Right ventricle myocardium superior (tissue), 1 donor: Measurements from ENCODE around the gene PRRC1. TPM values are rescaled to one million over a fixed set of nuclear protein-coding genes. Genes with fewer than 3 reads are reported as not detected.
A peak's percentile ranks its signal among the peaks of the same experiment; 100 is the strongest.

Experiments used
- ATAC-seq: fragments of 200-7000 bp; cut with Tn5 transposase; one replicate; pipeline ENCODE4 v1.9.1; 2020; ENCODE audit warnings: mild to moderate bottlenecking; ENCODE audit not compliant: poor library complexity
- DNase-seq: peaks from one replicate; pipeline ENCODE4 v3.0.0-alpha.2; 2020
- intact Hi-C: fragments of 100-400 bp; cut with DNase I; formaldehyde crosslinking; loops from one replicate; pipeline ENCODE4 v1.11.2; 2022
- long read RNA-seq: library from polyadenylated mRNA; unstranded; transcript quantifications from one replicate; pipeline ENCODE4 v2.0.0, GENCODE V29; 2021
- total RNA-seq: library from RNA; stranded (reverse); fragmentation: NEBNext Ultra II Directional; extraction: Animal tissue kit (Norgen Biotek cat#: 25700); gene quantifications from one replicate; pipeline ENCODE4 v1.2.1, GENCODE V29; 2021
- donor health status: DM: no; HTN: yes; CAD: no; lungs with severe emphysema.

PRRC1 gene
- total RNA-seq, result 17.1 TPM
- long read RNA-seq, full-length matches to known transcripts, result 17 of 18 reads
- long read RNA-seq, partial matches to known transcripts, result 0 of 18 reads
- long read RNA-seq, other reads (novel, unspliced or antisense), result 1 of 18 reads

DNA sequence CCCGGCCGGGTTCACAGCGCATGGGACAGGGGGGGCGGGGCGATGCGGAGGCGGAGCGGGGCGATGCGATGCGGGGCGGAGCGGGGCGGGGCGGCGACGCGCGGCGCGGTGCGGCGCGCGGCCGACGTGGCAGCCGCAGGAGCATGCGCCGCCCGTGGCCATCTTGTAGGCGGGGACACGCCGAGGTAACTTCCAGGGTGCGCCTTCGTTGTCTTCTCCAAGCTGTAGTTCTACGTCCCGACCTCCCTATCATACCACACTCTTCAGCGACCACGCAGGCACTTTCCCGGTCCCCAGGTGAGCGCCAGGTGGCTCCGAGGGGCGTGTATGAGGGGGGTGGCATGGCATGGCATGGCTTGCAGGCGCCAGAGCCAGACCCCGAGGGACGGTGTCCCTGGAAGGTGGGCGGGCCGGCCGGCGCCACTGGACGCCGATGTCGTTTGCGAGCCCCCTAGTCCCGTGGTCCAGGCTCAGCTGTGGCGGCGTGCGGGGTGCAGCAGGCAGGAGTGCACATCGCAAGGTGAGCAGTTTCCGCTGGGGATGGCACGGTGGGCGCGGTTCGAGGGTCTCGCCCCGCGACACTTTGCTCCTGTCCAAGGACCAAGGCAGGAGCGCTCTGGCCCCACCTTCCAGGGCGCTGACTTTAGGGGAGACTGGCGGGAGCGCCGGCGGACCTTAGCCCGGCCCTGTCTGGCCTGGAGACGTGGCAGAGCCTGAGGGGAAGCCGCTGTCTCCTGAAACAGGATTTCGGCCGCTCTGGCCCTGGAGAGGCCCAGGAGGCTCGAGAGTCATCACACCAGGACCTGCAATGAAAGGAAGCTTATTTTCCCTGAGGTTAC, at the start of gene PRRC1:
TSS of gene PRRC1 (plus strand) at position 161 of the 839 bp plus-strand sequence. CDS start 5,840 bp downstream, outside the sequence.
- ATAC-seq, result peak; percentile 98
- intact Hi-C loops, result no loop called here
- DNase-seq, result peak; percentile 89

DNA sequence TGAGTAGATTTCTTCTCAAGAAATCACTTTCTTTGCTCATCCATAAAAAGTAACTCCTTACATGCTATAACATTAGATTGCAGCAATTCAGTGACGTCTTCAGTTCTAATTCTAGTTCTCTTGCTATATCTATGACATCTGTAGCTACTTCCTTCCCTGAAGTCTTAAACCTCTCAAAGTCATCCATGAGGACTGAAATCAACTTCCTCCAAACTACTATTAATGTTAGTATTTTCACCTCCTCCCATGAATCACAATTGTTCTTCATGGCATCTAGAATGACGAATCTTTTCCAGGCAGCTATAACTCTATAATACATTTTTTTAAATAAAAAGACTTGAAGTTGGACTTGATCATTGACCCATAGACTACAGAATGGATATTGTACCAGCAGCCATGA, 46.2 kb upstream of the PRRC1 start:
- no peak for ATAC-seq
- intact Hi-C loops, result no loop called here

DNA sequence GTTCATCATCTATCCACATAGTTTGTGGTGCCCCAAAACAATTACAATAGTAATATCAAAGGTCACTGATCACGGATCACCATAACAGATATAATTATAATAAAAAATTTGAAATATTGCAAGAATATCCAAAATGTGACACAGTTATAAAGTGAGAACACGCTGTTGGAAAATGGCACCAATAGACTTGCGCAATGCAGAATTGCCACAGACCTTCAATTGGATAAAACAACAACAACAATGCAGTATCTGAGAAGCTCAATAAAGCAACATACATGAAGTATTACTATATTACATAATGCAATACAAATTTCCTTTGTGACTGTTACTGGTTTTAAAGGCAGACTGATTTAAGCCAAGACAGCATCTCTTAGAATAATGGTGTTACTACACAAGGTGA, 44.7 kb upstream of the PRRC1 start:
- DNase-seq, result no peak
- no peak for ATAC-seq
- intact Hi-C loops, result no loop called here

More for the DNA sequence above, 46.2 kb upstream of the PRRC1 start:
- DNase-seq, result no peak

DNA sequence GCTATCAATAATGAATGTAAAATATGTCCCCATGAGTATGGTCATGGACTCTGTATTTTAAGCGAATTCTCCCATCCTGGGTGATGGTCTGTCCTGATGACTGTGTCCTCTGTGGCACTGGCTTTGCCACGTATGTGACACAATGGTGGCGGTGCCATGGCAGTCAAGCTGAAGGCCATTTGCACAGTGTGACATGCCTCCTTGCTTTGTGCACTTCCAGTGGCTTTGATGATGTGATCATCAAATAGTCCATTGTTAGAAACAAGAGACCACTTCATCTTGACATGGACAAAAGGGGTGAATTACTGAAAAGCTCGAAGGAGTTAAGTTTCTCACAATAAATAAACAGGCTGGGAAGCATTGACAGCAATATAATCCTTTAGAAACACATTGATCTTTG, 31.0 kb upstream of the PRRC1 start:
- DNase-seq, result no peak
- intact Hi-C loops, result no loop called here
- ATAC-seq, result no peak

DNA sequence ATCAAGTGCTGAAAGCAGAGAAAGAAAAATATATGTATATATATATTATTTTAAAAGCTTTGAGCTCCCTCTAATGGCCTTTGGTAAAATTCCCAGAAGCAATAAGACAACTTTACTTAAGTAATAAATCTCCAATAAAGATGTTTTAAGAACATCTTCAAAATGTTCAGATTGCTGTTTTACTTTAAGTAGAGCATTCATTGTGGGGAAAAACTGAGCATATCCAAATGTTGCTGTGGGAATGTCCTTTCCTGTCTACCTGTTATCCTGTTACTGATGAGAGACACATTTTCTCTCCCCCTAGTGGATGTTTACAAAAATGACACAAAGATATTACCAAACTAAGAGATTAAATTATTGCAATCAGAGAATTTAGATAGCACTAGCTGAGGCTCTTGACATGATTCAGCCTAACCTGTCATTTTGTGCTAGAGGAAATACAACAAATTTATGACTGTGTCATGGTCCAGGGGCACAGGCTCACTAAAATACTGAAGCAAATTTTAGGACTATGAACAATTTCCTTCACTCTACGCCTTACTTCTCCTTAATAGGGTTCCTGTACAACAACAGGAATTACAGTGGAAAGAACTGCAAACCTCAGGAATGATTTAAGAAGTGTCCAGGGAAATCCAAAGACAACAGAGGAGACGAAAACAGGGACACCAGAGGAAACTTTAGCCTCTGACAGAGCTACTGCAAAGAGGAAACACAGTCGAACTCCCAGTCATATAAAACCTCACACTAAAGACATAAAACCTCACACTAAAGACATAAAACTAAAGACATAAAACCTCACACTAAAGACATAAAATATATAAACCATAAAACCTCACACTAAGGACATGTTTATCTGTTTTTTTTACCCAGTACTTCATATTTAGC, 24.3 kb upstream of the PRRC1 start:
- DNase-seq (no peak), ATAC-seq (peak; percentile 58)
- intact Hi-C loops, result loop anchor here (5.0 kb wide), 1 partner anchor 201 kb away; the partner anchor contains the start of gene MEGF10

DNA sequence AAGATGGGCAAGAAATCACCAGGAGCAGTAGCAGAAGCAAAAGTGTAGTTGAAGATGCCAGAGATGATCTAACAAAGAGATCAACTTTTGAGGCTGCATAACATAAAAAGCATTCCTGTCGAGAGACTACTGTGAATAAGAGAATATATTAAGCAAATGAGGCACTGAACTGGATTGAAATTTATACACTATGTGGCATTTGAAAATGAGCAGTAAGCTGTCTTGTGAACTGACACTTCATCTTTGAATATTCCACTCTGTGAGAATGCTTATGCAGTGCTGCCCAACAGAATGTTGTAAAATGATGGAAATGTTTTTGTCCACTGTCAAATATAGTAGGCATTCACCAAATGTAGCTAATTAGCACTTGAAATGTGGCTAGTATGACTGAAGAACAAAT, 18.9 kb upstream of the PRRC1 start:
- intact Hi-C loops, result no loop called here

DNA sequence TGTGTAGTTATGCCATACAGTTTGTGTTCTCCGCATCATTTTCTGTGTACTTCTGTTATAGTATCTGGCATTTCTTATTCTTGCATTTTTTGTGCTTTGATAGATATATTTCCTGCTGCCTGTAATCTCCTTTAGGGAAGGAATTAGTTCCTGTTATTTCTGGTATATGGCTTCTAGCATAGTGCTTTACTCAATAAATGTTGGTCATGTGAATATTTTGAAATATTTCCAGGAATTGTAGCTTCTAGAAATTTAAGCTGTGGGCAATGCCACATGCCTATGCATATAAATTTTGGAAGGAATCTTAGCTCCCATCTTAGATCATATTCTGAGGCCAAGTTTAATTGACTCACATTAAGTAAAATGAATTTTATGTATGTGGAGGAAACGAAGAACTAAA, 11.5 kb upstream of the PRRC1 start:
- ATAC-seq, result no peak
- no peak for DNase-seq
- intact Hi-C loops, result no loop called here

More for the DNA sequence above, 18.9 kb upstream of the PRRC1 start:
- no peak for DNase-seq
- no peak for ATAC-seq

DNA sequence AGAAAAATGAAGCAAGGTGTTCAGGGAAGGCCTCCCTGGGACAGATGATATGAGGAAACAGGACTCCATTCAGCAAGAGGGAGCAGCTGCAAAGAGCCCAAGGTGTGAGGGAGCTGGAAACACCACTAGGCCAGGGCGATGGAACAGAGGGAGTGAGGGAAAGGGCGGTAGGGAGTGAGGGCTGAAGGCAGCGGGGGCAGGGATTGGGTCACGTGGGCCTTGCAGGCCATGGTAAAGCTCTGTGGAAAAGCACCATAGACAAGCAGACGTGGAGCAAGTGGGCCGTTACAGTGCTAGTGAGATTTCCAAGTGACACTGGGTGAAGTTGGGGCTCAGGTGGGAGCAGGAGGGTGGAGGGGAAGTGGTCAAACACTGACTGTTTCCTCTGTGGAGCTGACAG, 10.8 kb upstream of the PRRC1 start:
- intact Hi-C loops, result no loop called here
- no peak for ATAC-seq
- DNase-seq, result no peak

DNA sequence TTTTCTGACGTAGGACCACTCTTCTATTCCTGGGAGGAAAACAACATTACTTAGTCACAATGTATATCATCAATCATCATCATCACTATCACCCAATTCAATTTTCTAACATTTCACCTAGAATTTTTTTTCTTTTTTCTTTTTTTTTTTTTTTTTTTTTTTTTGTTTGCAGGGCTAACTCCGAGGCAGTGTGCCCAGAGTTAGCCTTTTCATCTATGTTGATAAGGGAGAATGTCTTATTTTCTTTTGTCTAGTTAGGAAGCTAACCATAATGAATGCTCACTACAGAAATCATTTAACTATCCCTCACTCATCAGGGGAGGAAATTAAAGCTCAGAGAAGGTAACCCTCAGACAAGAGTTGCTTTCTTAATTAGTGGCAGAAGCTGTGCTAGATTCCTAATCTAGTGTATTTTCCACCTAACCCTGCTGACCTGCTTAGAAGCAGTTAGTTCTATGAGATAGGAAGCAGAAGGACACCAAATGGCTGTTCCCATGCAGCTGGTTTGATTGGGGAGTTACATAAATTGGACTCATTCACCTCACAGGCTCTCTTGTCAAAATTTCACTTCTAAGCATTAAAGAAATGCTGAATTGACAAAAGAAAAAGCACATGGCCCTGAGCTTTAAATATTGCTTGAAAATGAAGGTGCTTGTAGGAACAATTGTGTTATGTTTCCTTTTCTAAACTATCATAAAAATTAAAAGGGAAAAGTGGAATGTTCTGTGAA, 8.6 kb upstream of the PRRC1 start:
- DNase-seq, result no peak
- ATAC-seq, result no peak
- intact Hi-C loops, result no loop called here

DNA sequence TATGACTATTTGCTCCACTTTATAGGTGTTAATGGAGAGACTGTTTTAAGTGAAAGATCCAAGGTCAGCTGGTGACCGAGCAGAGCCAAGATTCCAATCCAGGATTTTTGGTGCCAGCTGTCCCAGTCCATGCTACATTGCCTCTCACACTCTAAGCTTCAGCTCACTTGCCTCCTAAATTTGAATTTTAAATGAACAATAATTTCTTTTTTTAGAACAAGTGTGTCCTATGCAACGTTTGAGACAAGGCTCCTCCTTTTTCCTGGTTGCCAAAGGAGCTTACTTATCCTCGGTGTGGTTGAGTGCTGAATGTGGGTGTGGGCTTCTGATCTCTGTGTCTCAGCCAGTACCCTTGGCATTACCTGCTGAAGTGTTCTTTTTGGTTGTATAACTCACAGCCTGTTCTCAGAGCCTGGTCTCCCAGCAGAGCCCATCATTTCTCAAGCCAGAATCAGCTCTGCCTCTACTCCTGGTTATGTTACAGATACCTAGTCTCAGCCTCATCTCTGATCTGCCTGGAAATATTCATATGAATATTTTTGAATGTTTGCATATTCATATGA, 4.0 kb upstream of the PRRC1 start:
- DNase-seq, result no peak
- no peak for ATAC-seq
- intact Hi-C loops, result no loop called here

DNA sequence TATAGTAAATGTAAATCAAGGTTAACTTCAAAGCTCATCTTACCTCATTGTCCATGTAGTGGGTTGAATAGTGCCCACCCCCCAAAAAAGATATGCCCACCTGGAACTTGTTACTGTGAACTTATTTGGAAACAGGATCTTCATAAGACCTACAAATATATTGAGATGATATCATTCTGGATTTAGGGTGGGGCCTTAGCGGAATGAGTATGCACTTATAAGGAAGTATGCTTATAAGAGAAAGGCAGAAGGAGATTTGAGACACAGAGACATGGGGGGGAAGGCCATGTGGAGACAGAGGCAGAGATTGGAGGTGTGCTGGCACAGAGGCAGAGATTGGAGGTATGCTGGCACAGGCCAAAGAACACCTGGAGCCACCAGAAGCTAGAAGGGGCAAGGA, 2.6 kb upstream of the PRRC1 start:
- ATAC-seq (no peak), DNase-seq (no peak)
- intact Hi-C loops, result no loop called here

DNA sequence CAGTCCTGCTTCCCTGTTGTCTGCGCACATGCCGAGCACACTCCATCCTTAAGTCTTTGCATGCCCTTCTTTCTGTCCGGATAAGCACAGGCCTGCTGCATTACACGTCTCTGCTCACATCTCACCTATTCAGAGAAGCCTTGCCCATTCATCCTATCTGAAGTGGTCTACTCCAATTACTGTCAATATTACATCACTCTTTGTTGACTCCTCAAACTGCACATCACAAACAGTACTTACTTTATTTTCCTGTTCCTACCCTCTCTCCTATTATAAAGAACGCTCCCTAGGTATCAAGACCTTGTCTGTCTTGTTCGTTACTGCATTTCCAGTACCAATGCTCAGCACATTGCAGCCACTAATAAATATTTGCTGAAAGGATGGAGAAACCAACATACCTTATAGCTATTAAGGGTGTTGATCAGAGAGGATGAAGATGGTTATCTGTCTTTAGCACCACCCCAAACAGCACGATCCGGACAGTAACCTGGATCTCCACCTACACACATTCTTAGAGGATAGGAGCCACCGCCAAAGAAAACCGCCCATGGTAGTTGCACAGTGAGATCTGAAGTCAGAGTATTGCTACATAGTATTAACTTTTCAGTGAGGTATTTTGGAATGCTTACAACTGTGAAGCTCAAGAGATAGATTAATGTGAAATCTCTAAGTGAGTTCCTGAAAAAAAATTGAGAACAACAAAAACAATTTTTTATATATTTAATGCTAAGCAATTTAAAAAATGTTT, 1.6 kb upstream of the PRRC1 start:
- ATAC-seq, result no peak

DNA sequence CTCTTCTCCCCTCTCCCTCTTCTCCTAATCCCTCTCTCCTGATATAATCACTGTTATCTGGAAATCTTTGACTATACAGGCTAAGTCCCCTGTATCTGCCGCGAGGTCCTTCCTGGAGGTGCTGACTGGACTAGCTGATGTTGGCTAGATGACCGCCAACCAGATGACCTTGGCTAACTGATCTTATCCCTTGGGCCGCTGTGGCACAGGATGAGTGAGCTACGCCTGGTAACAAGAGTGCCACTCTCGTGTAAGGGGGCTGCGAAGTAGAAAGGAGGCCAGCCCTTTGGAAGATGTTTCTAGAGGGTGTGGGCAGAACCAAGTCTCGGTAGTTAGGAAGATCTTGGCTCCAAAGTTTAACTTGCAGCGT, 345 bp upstream of the PRRC1 start:
- DNase-seq (no peak), ATAC-seq (peak; percentile 29)
- intact Hi-C loops, result no loop called here

More for the DNA sequence above, 1.6 kb upstream of the PRRC1 start:
- intact Hi-C loops, result no loop called here
- no peak for DNase-seq

DNA sequence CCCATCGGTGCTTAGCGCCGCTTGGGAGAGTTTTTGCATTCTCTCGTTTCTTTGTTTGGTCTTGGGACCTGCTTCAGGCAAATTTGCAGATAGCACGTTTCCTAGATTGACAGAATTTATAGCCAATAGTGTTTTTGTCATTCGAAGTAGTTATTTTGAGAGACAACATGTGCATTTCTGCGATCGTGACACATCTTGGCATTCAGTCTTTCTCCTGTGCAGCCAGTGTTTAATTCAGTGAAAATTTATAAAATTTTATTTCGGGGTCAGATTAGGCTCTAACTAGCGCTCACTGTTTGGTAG, 830 bp downstream of the PRRC1 start:
- DNase-seq (no peak), ATAC-seq (no peak)
- intact Hi-C loops, result no loop called here

DNA sequence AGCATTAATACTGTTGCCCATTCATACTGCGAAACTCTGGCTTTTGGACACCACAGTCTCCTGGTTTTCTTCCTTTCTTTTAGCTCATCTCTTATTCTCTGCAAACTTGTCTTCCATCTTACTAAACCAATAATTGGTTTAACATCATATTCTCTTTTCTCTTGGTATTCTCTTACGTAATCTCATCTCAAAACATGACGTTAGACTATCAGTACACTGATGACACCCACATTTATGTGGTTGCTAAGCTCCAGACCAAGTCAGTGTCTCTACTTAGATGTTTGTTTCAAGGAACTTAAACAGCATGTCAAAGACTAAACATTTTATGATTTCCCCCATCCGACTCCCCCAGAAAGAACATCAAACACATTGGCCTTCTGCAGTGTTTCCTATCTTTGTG, 2.1 kb downstream of the PRRC1 start:
- intact Hi-C loops, result no loop called here
- no peak for ATAC-seq
- no peak for DNase-seq

DNA sequence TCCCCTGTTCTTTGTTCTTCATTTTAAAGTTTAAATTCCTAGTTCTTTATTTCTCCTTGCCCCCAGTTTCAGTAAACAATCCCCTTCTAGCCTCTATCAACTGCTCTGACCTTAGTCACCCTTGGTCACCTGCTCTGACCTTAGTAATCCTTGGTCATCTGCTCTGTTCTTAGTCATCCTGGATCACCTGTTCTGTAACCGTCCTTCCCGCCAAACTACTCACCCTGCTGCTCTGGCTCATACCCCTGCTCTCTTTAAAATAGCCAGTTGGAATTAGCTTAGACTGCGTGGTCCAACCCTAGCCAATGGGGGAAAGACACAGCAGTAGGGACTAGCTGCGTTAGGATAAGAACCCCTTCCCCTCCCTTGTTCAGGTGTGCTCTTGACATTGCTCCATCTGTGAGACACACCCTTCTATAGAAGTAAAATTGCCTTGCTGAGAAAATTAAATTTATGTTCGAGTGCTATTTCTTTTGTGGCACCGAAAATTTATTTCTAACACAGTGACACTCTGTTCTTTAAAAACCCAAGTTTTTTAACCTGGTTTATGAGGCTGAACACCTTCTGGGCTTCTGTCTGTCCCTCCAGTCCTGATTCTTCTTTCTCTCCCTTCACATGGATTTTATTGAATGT, 3.8 kb downstream of the PRRC1 start:
- ATAC-seq (no peak), DNase-seq (no peak)
- intact Hi-C loops, result no loop called here

DNA sequence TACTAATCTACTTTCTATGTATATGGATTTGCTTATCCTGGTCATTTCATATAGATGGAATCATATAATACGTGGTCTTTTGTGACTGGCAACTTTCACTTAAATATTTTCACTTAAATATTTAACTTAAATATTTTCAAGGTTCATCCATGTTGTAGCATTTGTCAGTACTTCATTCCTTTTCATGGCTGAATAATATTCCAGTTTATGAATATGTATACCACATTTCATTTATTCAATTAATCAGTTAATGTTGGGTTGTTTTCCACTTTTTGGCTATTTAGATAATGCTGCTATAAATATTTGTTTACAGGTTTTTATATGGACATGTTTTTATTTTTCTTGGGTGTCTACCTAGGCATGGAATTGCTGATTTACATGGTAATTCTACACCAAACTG, 7.7 kb downstream of the PRRC1 start:
- no peak for ATAC-seq
- intact Hi-C loops, result no loop called here
- DNase-seq, result no peak
